ENCODE data around the gene GP5.

GP5 gene

DNA sequence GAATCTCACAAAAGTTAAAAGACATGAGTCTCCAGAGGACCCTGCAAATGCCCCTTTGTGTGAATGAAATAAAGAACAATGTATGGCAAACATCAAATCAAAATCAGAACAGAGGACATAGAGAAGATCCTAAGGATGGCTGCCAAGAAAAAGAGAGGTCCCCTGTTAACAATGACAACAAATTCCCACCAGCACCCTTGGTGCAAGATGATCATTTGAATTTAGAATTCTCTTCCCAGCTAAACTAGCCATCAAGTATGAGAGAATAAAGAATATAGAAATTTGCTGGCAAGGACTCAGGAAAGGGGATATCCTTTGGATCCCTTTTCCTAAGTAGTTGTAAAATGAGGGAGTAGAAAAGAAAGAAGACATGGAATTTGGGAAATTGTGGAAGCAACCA is 8.2 kb downstream of the GP5 start:
- TF ChIP-seq KLF7 (tag by site-specific recombination; IDR thresholded peaks at IDR 0.05; ENCODE audit: borderline replicate concordance) = no peak
- TF ChIP-seq ZBTB48 (tag by site-specific recombination; IDR thresholded peaks at IDR 0.05) = no peak
- TF ChIP-seq, protein P1, sequence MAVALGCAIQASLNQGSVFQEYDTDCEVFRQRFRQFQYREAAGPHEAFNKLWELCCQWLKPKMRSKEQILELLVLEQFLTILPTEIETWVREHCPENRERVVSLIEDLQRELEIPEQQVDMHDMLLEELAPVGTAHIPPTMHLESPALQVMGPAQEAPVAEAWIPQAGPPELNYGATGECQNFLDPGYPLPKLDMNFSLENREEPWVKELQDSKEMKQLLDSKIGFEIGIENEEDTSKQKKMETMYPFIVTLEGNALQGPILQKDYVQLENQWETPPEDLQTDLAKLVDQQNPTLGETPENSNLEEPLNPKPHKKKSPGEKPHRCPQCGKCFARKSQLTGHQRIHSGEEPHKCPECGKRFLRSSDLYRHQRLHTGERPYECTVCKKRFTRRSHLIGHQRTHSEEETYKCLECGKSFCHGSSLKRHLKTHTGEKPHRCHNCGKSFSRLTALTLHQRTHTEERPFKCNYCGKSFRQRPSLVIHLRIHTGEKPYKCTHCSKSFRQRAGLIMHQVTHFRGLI (tag by site-specific recombination; IDR thresholded peaks at IDR 0.05) = no peak
- TF ChIP-seq, protein P2, sequence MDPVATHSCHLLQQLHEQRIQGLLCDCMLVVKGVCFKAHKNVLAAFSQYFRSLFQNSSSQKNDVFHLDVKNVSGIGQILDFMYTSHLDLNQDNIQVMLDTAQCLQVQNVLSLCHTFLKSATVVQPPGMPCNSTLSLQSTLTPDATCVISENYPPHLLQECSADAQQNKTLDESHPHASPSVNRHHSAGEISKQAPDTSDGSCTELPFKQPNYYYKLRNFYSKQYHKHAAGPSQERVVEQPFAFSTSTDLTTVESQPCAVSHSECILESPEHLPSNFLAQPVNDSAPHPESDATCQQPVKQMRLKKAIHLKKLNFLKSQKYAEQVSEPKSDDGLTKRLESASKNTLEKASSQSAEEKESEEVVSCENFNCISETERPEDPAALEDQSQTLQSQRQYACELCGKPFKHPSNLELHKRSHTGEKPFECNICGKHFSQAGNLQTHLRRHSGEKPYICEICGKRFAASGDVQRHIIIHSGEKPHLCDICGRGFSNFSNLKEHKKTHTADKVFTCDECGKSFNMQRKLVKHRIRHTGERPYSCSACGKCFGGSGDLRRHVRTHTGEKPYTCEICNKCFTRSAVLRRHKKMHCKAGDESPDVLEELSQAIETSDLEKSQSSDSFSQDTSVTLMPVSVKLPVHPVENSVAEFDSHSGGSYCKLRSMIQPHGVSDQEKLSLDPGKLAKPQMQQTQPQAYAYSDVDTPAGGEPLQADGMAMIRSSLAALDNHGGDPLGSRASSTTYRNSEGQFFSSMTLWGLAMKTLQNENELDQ (tag by site-specific recombination; IDR thresholded peaks at IDR 0.05; ENCODE audit: low read depth) = no peak
- no peak for TF ChIP-seq ZNF530 (tag by site-specific recombination; IDR thresholded peaks at IDR 0.05; ENCODE audit: low read depth)
- TF ChIP-seq ZNF701 (tag by site-specific recombination; IDR thresholded peaks at IDR 0.05) = no peak
- TF ChIP-seq ZNF292 (tag by site-specific recombination; IDR thresholded peaks at IDR 0.05; ENCODE audit: borderline replicate concordance, low read depth) = no peak
- POLR2A ChIA-PET = no interaction called here
- CTCF ChIA-PET = interaction anchor here (0.6 to 1.3 kb wide), 3 partner anchors 17 to 47 kb away, joined by 3 to 4 read pairs (median 3); no protein-coding TSS in a partner anchor
- no peaks in the 10 kb centered on the region for H3K4me1 ChIP-seq (ENCODE audit: control insufficient read depth, insufficient read depth, low read length)
- H3K27ac ChIP-seq (ENCODE audit: extremely low read depth, low read depth, low read length) = no peak overlapping the region
- no peaks in the 10 kb centered on the region for H3K9me3 ChIP-seq (ENCODE audit: control insufficient read depth, insufficient read depth, low read depth, low read length)
- H3K4me3 ChIP-seq (ENCODE audit: low read depth, low read length) = no peak overlapping the region
- no peaks in the 10 kb centered on the region for H3K36me3 ChIP-seq (ENCODE audit: control insufficient read depth in 2 of 2, insufficient read depth in 1 of 2, low read length in 2 of 2)

DNA sequence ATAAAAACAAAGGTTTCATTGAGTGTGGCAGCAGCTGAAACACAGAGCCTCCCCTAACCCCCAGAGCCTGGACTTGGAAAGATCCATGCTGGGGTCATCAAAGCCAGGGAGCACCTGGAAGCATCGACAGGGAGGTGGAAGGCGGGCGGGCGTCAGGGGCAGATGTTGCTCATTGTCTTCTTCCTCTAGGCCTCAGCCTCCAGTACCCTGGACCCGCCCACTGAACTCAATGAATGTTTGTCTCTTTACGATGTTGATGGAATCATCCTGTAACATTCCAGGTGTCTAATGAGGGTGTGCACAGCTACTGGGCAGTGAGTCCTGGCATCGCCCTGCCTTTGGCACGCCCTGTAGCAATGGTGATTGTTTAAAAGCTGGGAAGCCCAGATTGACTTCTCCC is 9.8 kb downstream of the GP5 start:
- no peaks in the 10 kb centered on the region for H3K9me3 ChIP-seq (ENCODE audit: control insufficient read depth, insufficient read depth, low read depth, low read length)
- TF ChIP-seq ZNF169 (tag by site-specific recombination; IDR thresholded peaks at IDR 0.05) = no peak
- TF ChIP-seq, protein P3, sequence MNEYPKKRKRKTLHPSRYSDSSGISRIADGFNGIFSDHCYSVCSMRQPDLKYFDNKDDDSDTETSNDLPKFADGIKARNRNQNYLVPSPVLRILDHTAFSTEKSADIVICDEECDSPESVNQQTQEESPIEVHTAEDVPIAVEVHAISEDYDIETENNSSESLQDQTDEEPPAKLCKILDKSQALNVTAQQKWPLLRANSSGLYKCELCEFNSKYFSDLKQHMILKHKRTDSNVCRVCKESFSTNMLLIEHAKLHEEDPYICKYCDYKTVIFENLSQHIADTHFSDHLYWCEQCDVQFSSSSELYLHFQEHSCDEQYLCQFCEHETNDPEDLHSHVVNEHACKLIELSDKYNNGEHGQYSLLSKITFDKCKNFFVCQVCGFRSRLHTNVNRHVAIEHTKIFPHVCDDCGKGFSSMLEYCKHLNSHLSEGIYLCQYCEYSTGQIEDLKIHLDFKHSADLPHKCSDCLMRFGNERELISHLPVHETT (tag by site-specific recombination; IDR thresholded peaks at IDR 0.05) = no peak
- TF ChIP-seq, protein P4, sequence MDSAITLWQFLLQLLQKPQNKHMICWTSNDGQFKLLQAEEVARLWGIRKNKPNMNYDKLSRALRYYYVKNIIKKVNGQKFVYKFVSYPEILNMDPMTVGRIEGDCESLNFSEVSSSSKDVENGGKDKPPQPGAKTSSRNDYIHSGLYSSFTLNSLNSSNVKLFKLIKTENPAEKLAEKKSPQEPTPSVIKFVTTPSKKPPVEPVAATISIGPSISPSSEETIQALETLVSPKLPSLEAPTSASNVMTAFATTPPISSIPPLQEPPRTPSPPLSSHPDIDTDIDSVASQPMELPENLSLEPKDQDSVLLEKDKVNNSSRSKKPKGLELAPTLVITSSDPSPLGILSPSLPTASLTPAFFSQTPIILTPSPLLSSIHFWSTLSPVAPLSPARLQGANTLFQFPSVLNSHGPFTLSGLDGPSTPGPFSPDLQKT (IDR thresholded peaks at IDR 0.05; ENCODE audit: borderline replicate concordance, low read depth, low read length) = no peak
- TF ChIP-seq ZNF561 (tag by site-specific recombination; IDR thresholded peaks at IDR 0.05; ENCODE audit: borderline replicate concordance) = no peak
- no peak for TF ChIP-seq IKZF3 (tag by site-specific recombination; IDR thresholded peaks at IDR 0.05)
- no peak for TF ChIP-seq ZNF211 (tag by site-specific recombination; IDR thresholded peaks at IDR 0.05; ENCODE audit: low read depth)
- no peak for TF ChIP-seq GLIS1 (tag by site-specific recombination; IDR thresholded peaks at IDR 0.05)
- TF ChIP-seq, protein P5, sequence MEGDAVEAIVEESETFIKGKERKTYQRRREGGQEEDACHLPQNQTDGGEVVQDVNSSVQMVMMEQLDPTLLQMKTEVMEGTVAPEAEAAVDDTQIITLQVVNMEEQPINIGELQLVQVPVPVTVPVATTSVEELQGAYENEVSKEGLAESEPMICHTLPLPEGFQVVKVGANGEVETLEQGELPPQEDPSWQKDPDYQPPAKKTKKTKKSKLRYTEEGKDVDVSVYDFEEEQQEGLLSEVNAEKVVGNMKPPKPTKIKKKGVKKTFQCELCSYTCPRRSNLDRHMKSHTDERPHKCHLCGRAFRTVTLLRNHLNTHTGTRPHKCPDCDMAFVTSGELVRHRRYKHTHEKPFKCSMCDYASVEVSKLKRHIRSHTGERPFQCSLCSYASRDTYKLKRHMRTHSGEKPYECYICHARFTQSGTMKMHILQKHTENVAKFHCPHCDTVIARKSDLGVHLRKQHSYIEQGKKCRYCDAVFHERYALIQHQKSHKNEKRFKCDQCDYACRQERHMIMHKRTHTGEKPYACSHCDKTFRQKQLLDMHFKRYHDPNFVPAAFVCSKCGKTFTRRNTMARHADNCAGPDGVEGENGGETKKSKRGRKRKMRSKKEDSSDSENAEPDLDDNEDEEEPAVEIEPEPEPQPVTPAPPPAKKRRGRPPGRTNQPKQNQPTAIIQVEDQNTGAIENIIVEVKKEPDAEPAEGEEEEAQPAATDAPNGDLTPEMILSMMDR (tag by site-specific recombination; IDR thresholded peaks at IDR 0.05) = no peak
- TF ChIP-seq, protein P6, sequence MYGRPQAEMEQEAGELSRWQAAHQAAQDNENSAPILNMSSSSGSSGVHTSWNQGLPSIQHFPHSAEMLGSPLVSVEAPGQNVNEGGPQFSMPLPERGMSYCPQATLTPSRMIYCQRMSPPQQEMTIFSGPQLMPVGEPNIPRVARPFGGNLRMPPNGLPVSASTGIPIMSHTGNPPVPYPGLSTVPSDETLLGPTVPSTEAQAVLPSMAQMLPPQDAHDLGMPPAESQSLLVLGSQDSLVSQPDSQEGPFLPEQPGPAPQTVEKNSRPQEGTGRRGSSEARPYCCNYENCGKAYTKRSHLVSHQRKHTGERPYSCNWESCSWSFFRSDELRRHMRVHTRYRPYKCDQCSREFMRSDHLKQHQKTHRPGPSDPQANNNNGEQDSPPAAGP (tag by site-specific recombination; IDR thresholded peaks at IDR 0.05) = no peak
- no peak for TF ChIP-seq ZNF544 (tag by site-specific recombination; IDR thresholded peaks at IDR 0.05)
- no peak for TF ChIP-seq SETDB1 (IDR thresholded peaks at IDR 0.05; ENCODE audit: insufficient read length, low read length)
- CTCF ChIA-PET = no interaction called here
- no peak overlapping the region for H3K4me3 ChIP-seq (ENCODE audit: low read depth, low read length)
- no peaks in the 10 kb centered on the region for H3K4me1 ChIP-seq (ENCODE audit: control insufficient read depth, insufficient read depth, low read length)
- no peaks in the 10 kb centered on the region for H3K36me3 ChIP-seq (ENCODE audit: control insufficient read depth in 2 of 2, insufficient read depth in 1 of 2, low read length in 2 of 2)
- POLR2A ChIA-PET = no interaction called here
- no peak overlapping the region for H3K27ac ChIP-seq (ENCODE audit: extremely low read depth, low read depth, low read length)
